GM12878 (cell line): ENCODE measurements around the gene ANP32D. TPM values are rescaled to one million over a fixed set of nuclear protein-coding genes. Genes with fewer than 3 reads are reported as not detected.
"Not testable (repeated sequence)": the region's sequence is repeated elsewhere in the genome, so short reads cannot be mapped to it uniquely, and the experiment has no call there.

ENCODE experiments used
- ATAC-seq: fragments of 200-7000 bp; cut with Tn5 transposase; 3 replicates; pipeline ENCODE4 v1.9.1; 2020; ENCODE audit warnings: mild to moderate bottlenecking, moderate library complexity
- BruUV-seq: library from RNA; stranded (reverse); fragments of 400-500 nt; replicated peaks from 2 replicates; lab custom pipeline; 2021; lab: Mats Ljungman, UMichigan
- CTCF ChIA-PET: fragments of 300-600 bp; sonication (Branson Sonifier 250); formaldehyde crosslinking; extraction: SDS; loops from one replicate; lab custom pipeline; 2021; ENCODE audit warnings: inconsistent platforms; lab: Yijun Ruan, JAX
- POLR2A ChIA-PET: fragments of 350-600 bp; formaldehyde crosslinking; extraction: SDS; loops from one replicate; lab custom pipeline; 2021; ENCODE audit warnings: inconsistent platforms; lab: Charles Lee
- RAD21 ChIA-PET: fragments of 300-600 bp; sonication (Branson Sonifier 250); formaldehyde crosslinking; loops from one replicate; lab custom pipeline; 2023; ENCODE audit warnings: antibody characterized with exemption; ENCODE audit not compliant: unreplicated experiment; lab: Charles Lee
- SMC1A ChIA-PET: fragments of 300-600 bp; sonication (Branson Sonifier 250); formaldehyde crosslinking; loops from one replicate; lab custom pipeline; 2023; ENCODE audit not compliant: unreplicated experiment, uncharacterized antibody; lab: Charles Lee
- DNase-seq: peaks from one replicate; pipeline ENCODE4 v3.0.0-alpha.2; 2011; ENCODE audit warnings: low read depth, low spot score
- FAIRE-seq: peaks from 3 replicates; lab custom pipeline; 2011; peaks lifted over from hg19 to GRCh38; lab: Jason Lieb, UNC
- H2AFZ ChIP-seq: 2 replicates; pipeline ENCODE4 v1.6.0; 2011; ENCODE audit warnings: low read depth, low read length, control low read depth; ENCODE audit not compliant: control insufficient read depth
- H3K27ac ChIP-seq: 2 replicates; pipeline ENCODE4 v1.5.1; 2011; ENCODE audit warnings: control low read depth; ENCODE audit not compliant: control insufficient read depth, insufficient read depth
- H3K27me3 ChIP-seq, 2 experiments: replicated peaks in 1 of 2; 2 replicates each; pipeline versions ENCODE4 v1.6.0 to v1.6.1; 2011; ENCODE audit warnings: low read length in 1 of 2; ENCODE audit not compliant: control insufficient read depth in 2 of 2, insufficient read depth in 2 of 2
- H3K36me3 ChIP-seq, 2 experiments: 2 replicates each; pipeline ENCODE4 v1.5.1; 2011; ENCODE audit warnings: low read length in 1 of 2; ENCODE audit not compliant: control insufficient read depth in 2 of 2, insufficient read depth in 2 of 2
- H3K4me1 ChIP-seq: 2 replicates; pipeline ENCODE4 v1.6.1; 2011; ENCODE audit warnings: mild to moderate bottlenecking, low read length, moderate library complexity, mixed read lengths; ENCODE audit not compliant: control insufficient read depth, insufficient read depth
- H3K4me2 ChIP-seq: 2 replicates; pipeline ENCODE4 v1.6.0; 2011; ENCODE audit warnings: control low read depth; ENCODE audit not compliant: control insufficient read depth, insufficient read depth
- H3K4me3 ChIP-seq: fragments of 200-600 bp; sonication (generic); 2 replicates; pipeline ENCODE4 v1.5.1; 2016
- H3K79me2 ChIP-seq: 2 replicates; pipeline ENCODE4 v1.6.0; 2011; ENCODE audit warnings: low read length; ENCODE audit not compliant: control insufficient read depth, insufficient read depth
- H3K9ac ChIP-seq: 2 replicates; pipeline ENCODE4 v1.8.0; 2011; ENCODE audit warnings: low read length, control low read depth, mixed read lengths; ENCODE audit not compliant: control insufficient read depth, insufficient read depth
- H3K9me3 ChIP-seq: replicated peaks from 3 replicates; pipeline ENCODE4 v1.5.1; 2011; ENCODE audit warnings: mild to moderate bottlenecking, low read length; ENCODE audit not compliant: control insufficient read depth, insufficient read depth
- H4K20me1 ChIP-seq: 2 replicates; pipeline ENCODE4 v1.6.0; 2011; ENCODE audit not compliant: control insufficient read depth, insufficient read depth
- IRF4 ChIP-seq: IDR thresholded peaks from 2 replicates; pipeline ENCODE4 v1.6.1; 2011; ENCODE audit warnings: low read depth, low read length
- NFXL1 ChIP-seq: fragments of 450-650 bp; IDR thresholded peaks from 2 replicates; pipeline ENCODE4 v1.6.1; 2017; ENCODE audit warnings: antibody characterized with exemption, mild to moderate bottlenecking, borderline replicate concordance
- RAD21 ChIP-seq: IDR thresholded peaks from 2 replicates; pipeline ENCODE4 v1.6.1; 2011; ENCODE audit warnings: mild to moderate bottlenecking, low read depth, low read length, moderate library complexity; ENCODE audit not compliant: insufficient read depth
- SMAD1 ChIP-seq: fragments of 450-650 bp; IDR thresholded peaks from 2 replicates; pipeline ENCODE4 v1.6.1; 2018; ENCODE audit warnings: mild to moderate bottlenecking, low read depth; ENCODE audit not compliant: partially characterized antibody
- SMC3 ChIP-seq: IDR thresholded peaks from 2 replicates; pipeline ENCODE4 v1.6.1; 2011; ENCODE audit warnings: low read length, improper control_type of control experiment, borderline replicate concordance
- SUZ12 ChIP-seq: fragments of 200-600 bp; sonication (generic); IDR thresholded peaks from one replicate; pipeline ENCODE4 v1.6.1; 2018; ENCODE audit warnings: antibody characterized with exemption, mild to moderate bottlenecking; ENCODE audit not compliant: unreplicated experiment
- WGBS: methylation state at CpG from one replicate; pipeline ENCODE4 v1.1.6; 2016; ENCODE audit warnings: low lambda C conversion rate; ENCODE audit not compliant: insufficient replicate concordance, insufficient coverage; ENCODE audit errors: missing lambda C conversion rate; 5-methylcytosine and 5-hydroxymethylcytosine counted together
- in situ Hi-C: fragments of 300-500 bp; cut with MboI; formaldehyde crosslinking; loops from 9 replicates; pipeline ENCODE4 v1.14.3; 2018; ENCODE audit warnings: mixed read lengths
- intact Hi-C: fragments of 100-400 bp; cut with micrococcal nuclease; formaldehyde crosslinking; loops from one replicate; pipeline ENCODE4 v1.14.2; 2022; ENCODE audit not compliant: unreplicated experiment
- polyA plus RNA-seq, 11 experiments: library from polyadenylated mRNA; depleted of rRNA in 4 of 11; unstranded in 6 of 11; stranded (reverse) in 5 of 11; fragments of >200 nt; fragmentation: Nextera tagmentation in 4 of 11; fragmentation: Illumina TruSeq in 1 of 11; extraction: Ambion mirVana in 4 of 11; extraction: Trizol in 1 of 11; gene quantifications; 1 replicate in 1 of 11; 2 replicates in 10 of 11; pipeline versions ENCODE4 v1.2.1 to v1.2.3, GENCODE V29; 2011 to 2016; ENCODE audit warnings: inconsistent platforms in 2 of 11, missing spikeins in 2 of 11, low read depth in 1 of 11
- total RNA-seq, 4 experiments: library from RNA; depleted of rRNA in 3 of 4; stranded (reverse); fragments of >200 nt in 3 of 4; fragmentation: Illumina TruSeq in 1 of 4; extraction: Trizol in 1 of 4; gene quantifications; 2 replicates each; pipeline versions ENCODE4 v1.2.1 to v1.2.3, GENCODE V29; 2013 to 2021

ANP32D gene
- total and polyA plus RNA-seq, 10 of the 15 experiments (the other 5 are each of a cell fraction or from before 2014, with no cell fraction given) = not detected

DNA sequence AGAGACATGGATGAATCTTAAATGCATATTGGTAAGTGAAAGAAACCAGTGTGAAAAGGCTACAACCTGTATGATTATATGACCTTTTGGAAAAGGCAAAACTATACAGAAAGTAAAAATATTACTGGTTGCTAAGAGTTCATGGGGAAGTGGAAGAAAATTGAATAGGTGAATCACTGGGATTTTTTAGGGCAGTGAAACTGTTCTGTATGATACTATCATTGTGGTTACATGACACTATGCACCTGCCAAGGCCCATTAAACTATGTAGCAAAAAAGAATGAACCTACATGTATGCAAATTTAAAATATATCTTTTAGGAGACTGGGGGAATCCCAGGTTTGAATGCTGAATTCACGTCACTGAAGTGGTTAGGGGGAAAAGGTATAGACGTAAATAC is 40.5 kb downstream of the ANP32D start (continued):
- no peak for TF ChIP-seq SUZ12

DNA sequence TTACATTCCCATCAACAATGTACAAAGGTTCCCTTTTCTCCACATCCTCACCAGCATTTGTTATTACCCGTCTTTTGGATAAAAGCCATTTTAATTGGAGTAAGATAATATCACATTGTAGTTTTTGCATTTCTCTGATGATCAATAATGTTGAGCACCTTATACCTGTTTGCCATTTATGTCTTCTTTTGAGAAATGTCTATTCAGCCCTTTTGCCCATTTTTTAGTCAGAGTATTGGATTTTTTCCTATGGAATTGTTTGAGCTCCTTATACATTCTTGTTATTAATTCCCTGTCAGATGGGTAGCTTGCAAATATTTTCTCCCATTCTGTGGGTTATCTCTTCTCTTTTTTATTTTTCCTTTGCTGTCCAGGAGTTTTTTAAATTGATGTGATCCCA is 42.4 kb downstream of the ANP32D start:
- 95% methylated on average over 1 of the region's 1 CpG for WGBS
- Histone ChIP-seq H3K4me2 (no peak overlapping the region), H3K4me3 (no peak overlapping the region), H3K79me2 (no peaks in the 10 kb centered on the region)
- POLR2A ChIA-PET = no interaction called here
- TF ChIP-seq IRF4 (no peak), SMAD1 (no peak), NFXL1 (no peak), SMC3 (no peak), RAD21 (no peak)
- TF ChIP-seq, all 136 proteins: peak for 0
- Histone ChIP-seq H3K27ac (no peak overlapping the region), H2AFZ (no peak overlapping the region), H3K9me3 (peaks cover 4% of the 10 kb centered on the region; the same call in 2 of the 3 replicates), H3K9ac (no peak overlapping the region), H3K4me1 (no peaks in the 10 kb centered on the region), H3K27me3 (no peaks in the 10 kb centered on the region), H3K36me3 (no peaks in the 10 kb centered on the region), H4K20me1 (no peaks in the 10 kb centered on the region)
- FAIRE-seq (no peak), DNase-seq (no peak), ATAC-seq (no peak)
- in situ Hi-C loops = no loop called here
- intact Hi-C loops = no loop called here
- ChIA-PET RAD21 (no interaction called here), SMC1A (no interaction called here), CTCF (interaction anchor here (1.3 kb wide), 1 partner anchor 26 kb away, joined by 4 read pairs; no protein-coding TSS in a partner anchor)
- no TSS peak for BruUV-seq

DNA sequence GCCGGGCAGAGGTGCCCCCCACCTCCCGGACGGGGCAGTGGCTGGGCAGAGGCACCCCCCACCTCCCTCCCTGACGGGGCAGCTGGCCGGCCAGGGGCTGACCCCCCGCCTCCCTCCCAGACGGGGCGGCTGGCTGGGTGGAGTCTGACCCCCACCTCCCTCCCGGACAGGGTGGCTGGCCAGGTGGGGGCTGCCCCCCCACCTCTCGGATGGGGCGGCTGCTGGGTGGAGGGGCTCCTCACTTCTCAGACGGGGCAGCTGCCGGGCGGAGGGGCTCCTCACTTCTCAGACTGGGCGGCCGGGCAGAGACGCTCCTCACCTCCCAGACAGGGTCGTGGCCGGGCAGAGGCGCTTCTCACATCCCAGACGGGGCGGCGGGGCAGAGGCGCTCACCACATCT is 48.0 kb downstream of the ANP32D start:
- H3K4me1 ChIP-seq, RAD21 ChIA-PET, DNase-seq, H3K79me2 ChIP-seq, H4K20me1 ChIP-seq, in situ Hi-C loops, H3K9ac ChIP-seq, H2AFZ ChIP-seq, H3K36me3 ChIP-seq, intact Hi-C loops, H3K4me2 ChIP-seq, ATAC-seq, SMC1A ChIA-PET, CTCF ChIA-PET, POLR2A ChIA-PET, FAIRE-seq, H3K9me3 ChIP-seq, H3K4me3 ChIP-seq, BruUV-seq, H3K27me3 ChIP-seq, H3K27ac ChIP-seq: not testable (repeated sequence)
- WGBS = 74% methylated on average over 14 of the region's 24 CpGs

Other genes starting within 250 kb of the ANP32D start
- 9.0 and 10.0 TPM in 2 replicates for gene ZNF641, start 121.6 kb upstream of the ANP32D start, total RNA-seq (2014; rRNA removed)
- 9.4 and 10.3 TPM in 2 replicates for gene ZNF641, start 121.6 kb upstream of the ANP32D start, total RNA-seq (2014; rRNA removed; fragmentation: Illumina TruSeq; extraction: Trizol)
- 8.1 and 10.3 TPM in 2 replicates for gene ZNF641, start 121.6 kb upstream of the ANP32D start, total RNA-seq (2021)
- gene ZNF641, start 121.6 kb upstream of the ANP32D start, polyA plus RNA-seq (2011; rRNA removed) = 7.3 and 10.8 TPM in 2 replicates
- 7.1 and 9.4 TPM in 2 replicates for gene ZNF641, start 121.6 kb upstream of the ANP32D start, polyA plus RNA-seq (2014; fragmentation: Illumina TruSeq; extraction: Trizol)
- gene ZNF641, start 121.6 kb upstream of the ANP32D start, polyA plus RNA-seq (2014; fragmentation: Nextera tagmentation; extraction: Ambion mirVana) = 1 to 10 TPM; 1.1 to 1.4 TPM
- gene ZNF641, start 121.6 kb upstream of the ANP32D start, polyA plus RNA-seq (2014; rRNA removed) = 5.6 and 5.8 TPM in 2 replicates
- gene ZNF641, start 121.6 kb upstream of the ANP32D start, polyA plus RNA-seq (2016; fragmentation: Nextera tagmentation; extraction: Ambion mirVana) = 1 to 10 TPM; 3.5 to 4.8 TPM
- 0.79 and 2.7 TPM in 2 replicates for gene C12orf54, start 9.9 kb downstream of the ANP32D start, total RNA-seq (2014; rRNA removed)
- 3.1 and 4.5 TPM in 2 replicates for gene C12orf54, start 9.9 kb downstream of the ANP32D start, total RNA-seq (2014; rRNA removed; fragmentation: Illumina TruSeq; extraction: Trizol)
- 2.6 and 3.2 TPM in 2 replicates for gene C12orf54, start 9.9 kb downstream of the ANP32D start, total RNA-seq (2021)
- gene C12orf54, start 9.9 kb downstream of the ANP32D start, polyA plus RNA-seq (2011; rRNA removed) = 5.4 and 5.9 TPM in 2 replicates
- 4.0 and 4.2 TPM in 2 replicates for gene C12orf54, start 9.9 kb downstream of the ANP32D start, polyA plus RNA-seq (2014; fragmentation: Illumina TruSeq; extraction: Trizol)
- gene C12orf54, start 9.9 kb downstream of the ANP32D start, polyA plus RNA-seq (2014; fragmentation: Nextera tagmentation; extraction: Ambion mirVana) = 1 to 10 TPM; 6.9 to 7.8 TPM
- 2.3 and 3.9 TPM in 2 replicates for gene C12orf54, start 9.9 kb downstream of the ANP32D start, polyA plus RNA-seq (2014; rRNA removed)
- gene C12orf54, start 9.9 kb downstream of the ANP32D start, polyA plus RNA-seq (2016; fragmentation: Nextera tagmentation; extraction: Ambion mirVana) = 1 to 10 TPM; 1.5 to 4.2 TPM
- gene OR8S1, start 53.1 kb downstream of the ANP32D start, total RNA-seq (2014; rRNA removed) = not detected in 2 replicates
- gene OR8S1, start 53.1 kb downstream of the ANP32D start, total RNA-seq (2014; rRNA removed; fragmentation: Illumina TruSeq; extraction: Trizol) = not detected in 2 replicates
- not detected in 2 replicates for gene OR8S1, start 53.1 kb downstream of the ANP32D start, total RNA-seq (2021)
- not detected in 2 replicates for gene OR8S1, start 53.1 kb downstream of the ANP32D start, polyA plus RNA-seq (2011; rRNA removed)
- not detected in 2 replicates for gene OR8S1, start 53.1 kb downstream of the ANP32D start, polyA plus RNA-seq (2014; fragmentation: Illumina TruSeq; extraction: Trizol)
- not detected for gene OR8S1, start 53.1 kb downstream of the ANP32D start, polyA plus RNA-seq (2014; fragmentation: Nextera tagmentation; extraction: Ambion mirVana)
- not detected in 2 replicates for gene OR8S1, start 53.1 kb downstream of the ANP32D start, polyA plus RNA-seq (2014; rRNA removed)
- not detected for gene OR8S1, start 53.1 kb downstream of the ANP32D start, polyA plus RNA-seq (2016; fragmentation: Nextera tagmentation; extraction: Ambion mirVana)
- not detected in 2 replicates for gene LALBA, start 97.5 kb downstream of the ANP32D start, total RNA-seq (2014; rRNA removed)
- not detected in 2 replicates for gene LALBA, start 97.5 kb downstream of the ANP32D start, total RNA-seq (2014; rRNA removed; fragmentation: Illumina TruSeq; extraction: Trizol)
- gene LALBA, start 97.5 kb downstream of the ANP32D start, total RNA-seq (2021) = not detected in 2 replicates
- not detected in 2 replicates for gene LALBA, start 97.5 kb downstream of the ANP32D start, polyA plus RNA-seq (2011; rRNA removed)
- not detected in 2 replicates for gene LALBA, start 97.5 kb downstream of the ANP32D start, polyA plus RNA-seq (2014; fragmentation: Illumina TruSeq; extraction: Trizol)
- gene LALBA, start 97.5 kb downstream of the ANP32D start, polyA plus RNA-seq (2014; fragmentation: Nextera tagmentation; extraction: Ambion mirVana) = not detected
- gene LALBA, start 97.5 kb downstream of the ANP32D start, polyA plus RNA-seq (2014; rRNA removed) = not detected in 2 replicates
- gene LALBA, start 97.5 kb downstream of the ANP32D start, polyA plus RNA-seq (2016; fragmentation: Nextera tagmentation; extraction: Ambion mirVana) = not detected
- 43.0 and 46.7 TPM in 2 replicates for gene KANSL2, start 209.7 kb downstream of the ANP32D start, total RNA-seq (2014; rRNA removed)
- 38.7 and 39.8 TPM in 2 replicates for gene KANSL2, start 209.7 kb downstream of the ANP32D start, total RNA-seq (2014; rRNA removed; fragmentation: Illumina TruSeq; extraction: Trizol)
- gene KANSL2, start 209.7 kb downstream of the ANP32D start, total RNA-seq (2021) = 28.1 and 28.6 TPM in 2 replicates
- 52.9 and 54.3 TPM in 2 replicates for gene KANSL2, start 209.7 kb downstream of the ANP32D start, polyA plus RNA-seq (2011; rRNA removed)
- 33.7 and 35.3 TPM in 2 replicates for gene KANSL2, start 209.7 kb downstream of the ANP32D start, polyA plus RNA-seq (2014; fragmentation: Illumina TruSeq; extraction: Trizol)
- 10 to 100 TPM; 39.0 to 54.8 TPM for gene KANSL2, start 209.7 kb downstream of the ANP32D start, polyA plus RNA-seq (2014; fragmentation: Nextera tagmentation; extraction: Ambion mirVana)
- gene KANSL2, start 209.7 kb downstream of the ANP32D start, polyA plus RNA-seq (2014; rRNA removed) = 32.1 and 33.7 TPM in 2 replicates
- gene KANSL2, start 209.7 kb downstream of the ANP32D start, polyA plus RNA-seq (2016; fragmentation: Nextera tagmentation; extraction: Ambion mirVana) = 10 to 100 TPM; 42.1 to 42.3 TPM
- gene CCNT1, start 244.1 kb downstream of the ANP32D start, total RNA-seq (2014; rRNA removed) = 22.8 and 25.1 TPM in 2 replicates
- gene CCNT1, start 244.1 kb downstream of the ANP32D start, total RNA-seq (2014; rRNA removed; fragmentation: Illumina TruSeq; extraction: Trizol) = 28.8 and 29.1 TPM in 2 replicates
- 36.2 and 37.3 TPM in 2 replicates for gene CCNT1, start 244.1 kb downstream of the ANP32D start, total RNA-seq (2021)
- gene CCNT1, start 244.1 kb downstream of the ANP32D start, polyA plus RNA-seq (2011; rRNA removed) = 29.1 and 34.2 TPM in 2 replicates
- 23.5 and 26.5 TPM in 2 replicates for gene CCNT1, start 244.1 kb downstream of the ANP32D start, polyA plus RNA-seq (2014; fragmentation: Illumina TruSeq; extraction: Trizol)
- 1 to 10 TPM; 6.3 to 6.5 TPM for gene CCNT1, start 244.1 kb downstream of the ANP32D start, polyA plus RNA-seq (2014; fragmentation: Nextera tagmentation; extraction: Ambion mirVana)
- 13.3 and 17.3 TPM in 2 replicates for gene CCNT1, start 244.1 kb downstream of the ANP32D start, polyA plus RNA-seq (2014; rRNA removed)
- 10 to 100 TPM in 1 of 2 experiments, 1 to 10 TPM in 1; 9.4 to 10.7 TPM for gene CCNT1, start 244.1 kb downstream of the ANP32D start, polyA plus RNA-seq (2016; fragmentation: Nextera tagmentation; extraction: Ambion mirVana)